SU-DHL-6 (cell line): ENCODE data around the gene MOB3A.

Source experiments
- CTCF ChIP-seq: fragments of 200-600 bp; sonication (generic); IDR thresholded peaks from one replicate; pipeline ENCODE4 v1.5.1; 2017; ENCODE audit warnings: antibody characterized with exemption, mild to moderate bottlenecking, low read length, moderate library complexity; ENCODE audit not compliant: insufficient read depth, poor library complexity, severe bottlenecking
- EZH2phosphoT487 ChIP-seq: fragments of 200-600 bp; sonication (generic), shearing (Covaris generic); conservative IDR thresholded peaks from 2 replicates; pipeline ENCODE4 v1.6.1; 2018; ENCODE audit warnings: mild to moderate bottlenecking, antibody characterized with exemption, low read length, moderate library complexity, mixed read lengths

GRCh38 chr19:2034729-2035589 lies 61.2 kb downstream of the MOB3A start:
- no peak for TF ChIP-seq CTCF
- TF ChIP-seq EZH2phosphoT487 = no peak
